ENCODE data around the gene RCN1. TPM values are rescaled to one million over a fixed set of nuclear protein-coding genes. Genes with fewer than 3 reads are reported as not detected.

RCN1 gene
- total RNA-seq (2022) (155 and 158 TPM in 2 replicates), Bru-seq, nascent RNA (percentile 97 among the genes with signal in this experiment), BruChase-seq, experiment 1, labeled RNA remaining after a 6-hour chase (percentile 100 among the genes with signal in this experiment), BruChase-seq, experiment 2, labeled RNA remaining after a 2-hour chase (percentile 99 among the genes with signal in this experiment)
- long read RNA-seq, transcript RCN1-201 (6 exons, 2,572 nt): major isoform, 324 of 335 reads
- long read RNA-seq, partial matches to known transcripts: 5 of 335 reads
- long read RNA-seq, other reads (novel, unspliced or antisense): 3 of 335 reads

- peak; percentile 60 for DNase-seq (ENCODE audit: unreplicated experiment)
- BruUV-seq (replicated peaks): no TSS peak
- Mint-ChIP-seq H3K4me3 (ENCODE audit: unreplicated experiment) (peak within 1 kb of the TSS; percentile 79), H3K4me1 (ENCODE audit: insufficient read depth, unreplicated experiment) (peaks cover 36% of the 10 kb centered on the region), H3K27ac (ENCODE audit: low read depth, unreplicated experiment) (peak within 1 kb of the TSS; percentile 90), H3K27me3 (ENCODE audit: insufficient read depth, unreplicated experiment) (no peaks in the 10 kb centered on the region), H3K9me3 (ENCODE audit: unreplicated experiment) (no peaks in the 10 kb centered on the region), H3K36me3 (ENCODE audit: insufficient read depth, unreplicated experiment) (peaks cover 5% of the 10 kb centered on the region)
- CTCF ChIA-PET: interaction anchor here (0.6 to 1.6 kb wide), 7 partner anchors 43 to 837 kb away, joined by 3 to 10 read pairs (median 3); no protein-coding TSS in a partner anchor
- intact Hi-C loops (cut with micrococcal nuclease): no loop called here
- no peak for TF ChIP-seq CTCF (IDR thresholded peaks at IDR 0.05; ENCODE audit: unreplicated experiment)
- POLR2A ChIA-PET: interaction anchor here (0.6 to 1.1 kb wide), 7 partner anchors 9 to 147 kb away, joined by 3 to 7 read pairs (median 3); no protein-coding TSS in a partner anchor
Observed at GRCh38 chr11:32090545-32091370, at the start of gene RCN1. Gene RCN1 (plus strand): TSS chr11:32091074. CDS start chr11:32091197, 123 bp downstream.

DNA sequence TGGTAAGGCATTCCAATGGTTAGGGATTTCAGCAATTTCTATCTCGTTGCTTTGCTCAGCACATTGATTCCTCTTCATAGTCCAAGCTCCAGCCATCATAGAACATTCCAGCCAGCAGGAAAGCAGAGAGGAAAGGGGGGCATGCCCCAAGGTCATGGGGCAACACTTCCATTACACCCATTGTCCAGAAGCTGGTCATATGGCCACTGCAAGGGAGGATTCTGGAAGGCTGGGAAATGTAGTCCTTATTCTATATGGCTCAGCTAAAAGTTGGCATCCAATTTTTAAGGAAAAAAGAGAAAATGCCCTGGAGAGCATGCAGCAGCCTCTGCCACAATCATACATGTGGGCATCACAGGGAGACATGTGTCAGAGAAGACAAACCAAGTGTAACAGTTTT is 47.1 kb upstream of the RCN1 start:
- H3K9me3 Mint-ChIP-seq (ENCODE audit: unreplicated experiment): no peaks in the 10 kb centered on the region
- H3K4me3 Mint-ChIP-seq (ENCODE audit: unreplicated experiment): no peak overlapping the region
- H3K27me3 Mint-ChIP-seq (ENCODE audit: insufficient read depth, unreplicated experiment): peaks cover 65% of the 10 kb centered on the region
- H3K27ac Mint-ChIP-seq (ENCODE audit: low read depth, unreplicated experiment): no peak overlapping the region
- ChIA-PET CTCF (interaction anchor here (0.6 to 1.2 kb wide), 6 partner anchors 8 to 949 kb away, joined by 3 to 4 read pairs (median 3); no protein-coding TSS in a partner anchor), POLR2A (no interaction called here)
- DNase-seq (ENCODE audit: unreplicated experiment): no peak
- intact Hi-C loops (cut with micrococcal nuclease): no loop called here
- no TSS peak for BruUV-seq (replicated peaks)
- H3K36me3 Mint-ChIP-seq (ENCODE audit: insufficient read depth, unreplicated experiment): no peaks in the 10 kb centered on the region
- TF ChIP-seq CTCF (IDR thresholded peaks at IDR 0.05; ENCODE audit: unreplicated experiment): no peak
- H3K4me1 Mint-ChIP-seq (ENCODE audit: insufficient read depth, unreplicated experiment): no peaks in the 10 kb centered on the region

GRCh38 chr11:32044158-32044863 is 46.6 kb upstream of the RCN1 start:
- H3K27me3 Mint-ChIP-seq (ENCODE audit: insufficient read depth, unreplicated experiment): peaks cover 60% of the 10 kb centered on the region
- H3K4me3 Mint-ChIP-seq (ENCODE audit: unreplicated experiment): no peak overlapping the region
- no peak for TF ChIP-seq CTCF (IDR thresholded peaks at IDR 0.05; ENCODE audit: unreplicated experiment)
- no peaks in the 10 kb centered on the region for H3K36me3 Mint-ChIP-seq (ENCODE audit: insufficient read depth, unreplicated experiment)
- H3K4me1 Mint-ChIP-seq (ENCODE audit: insufficient read depth, unreplicated experiment): no peaks in the 10 kb centered on the region
- BruUV-seq (replicated peaks): no TSS peak
- no peak overlapping the region for H3K27ac Mint-ChIP-seq (ENCODE audit: low read depth, unreplicated experiment)
- ChIA-PET POLR2A (no interaction called here), CTCF (interaction anchor here (0.6 to 3.7 kb wide), 6 partner anchors 8 to 950 kb away, joined by 3 to 29 read pairs (median 3); no protein-coding TSS in a partner anchor)
- no peak for DNase-seq (ENCODE audit: unreplicated experiment)
- intact Hi-C loops (cut with micrococcal nuclease): no loop called here
- H3K9me3 Mint-ChIP-seq (ENCODE audit: unreplicated experiment): no peaks in the 10 kb centered on the region

Measured in MCF 10A (cell line).